Bronchial epithelial cell (primary cell): ENCODE measurements around the gene DSCAM. TPM values are rescaled to one million over a fixed set of nuclear protein-coding genes. Genes with fewer than 3 reads are reported as not detected.
"Not testable (repeated sequence)": the region's sequence is repeated elsewhere in the genome, so short reads cannot be mapped to it uniquely, and the experiment has no call there.

ENCODE experiments used
- DNase-seq: peaks from one replicate; pipeline ENCODE4 v3.0.0-alpha.2; 2010; ENCODE audit warnings: low read depth
- FAIRE-seq: peaks from 2 replicates; lab custom pipeline; 2011; peaks lifted over from hg19 to GRCh38; lab: Jason Lieb, UNC
- H3K27me3 ChIP-seq: 2 replicates; pipeline ENCODE4 v1.5.1; 2011; ENCODE audit warnings: low read length; ENCODE audit not compliant: control insufficient read depth, insufficient read depth
- H3K36me3 ChIP-seq: 2 replicates; pipeline ENCODE4 v1.5.1; 2011; ENCODE audit warnings: low read length; ENCODE audit not compliant: control insufficient read depth, insufficient read depth
- H3K4me3 ChIP-seq: 2 replicates; pipeline ENCODE4 v1.5.1; 2011; ENCODE audit warnings: mild to moderate bottlenecking, low read depth, low read length, control low read depth
- total RNA-seq: library from RNA; depleted of rRNA; stranded (reverse); fragments of >200 nt; gene quantifications from 2 replicates; pipeline ENCODE4 v1.2.1, GENCODE V29; 2014
- TF ChIP-seq, protein P1 (sequence below): IDR thresholded peaks from 2 replicates; pipeline ENCODE4 v1.5.1; 2011; ENCODE audit warnings: mild to moderate bottlenecking, moderate library complexity, low read length, control low read depth, inconsistent platforms; ENCODE audit not compliant: insufficient read depth, severe bottlenecking

DSCAM gene
- total RNA-seq, 1 donor from 2014 or later = 0.53 TPM

DNA sequence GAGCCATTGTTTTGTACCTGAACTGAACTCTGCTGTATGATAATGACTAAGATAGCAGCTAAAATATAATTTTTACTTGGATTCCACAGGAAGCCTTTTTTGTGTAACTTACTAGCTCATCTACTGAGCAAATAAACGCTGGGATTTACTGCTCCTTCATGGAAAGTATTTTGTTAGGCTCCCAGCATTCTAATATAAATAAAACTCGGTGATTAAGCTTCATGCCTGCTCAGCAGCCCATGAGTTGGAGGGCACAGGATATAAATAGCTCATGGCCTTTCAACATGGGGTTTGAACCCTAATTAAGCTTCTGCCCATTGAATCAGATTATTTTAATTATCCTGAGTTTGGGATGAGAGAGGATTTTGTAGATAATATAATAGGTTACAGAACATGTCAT, 799.7 kb downstream of the DSCAM start:
- DNase-seq (no peak), FAIRE-seq (no peak)
- no peaks in the 10 kb centered on the region for H3K27me3 ChIP-seq

DNA sequence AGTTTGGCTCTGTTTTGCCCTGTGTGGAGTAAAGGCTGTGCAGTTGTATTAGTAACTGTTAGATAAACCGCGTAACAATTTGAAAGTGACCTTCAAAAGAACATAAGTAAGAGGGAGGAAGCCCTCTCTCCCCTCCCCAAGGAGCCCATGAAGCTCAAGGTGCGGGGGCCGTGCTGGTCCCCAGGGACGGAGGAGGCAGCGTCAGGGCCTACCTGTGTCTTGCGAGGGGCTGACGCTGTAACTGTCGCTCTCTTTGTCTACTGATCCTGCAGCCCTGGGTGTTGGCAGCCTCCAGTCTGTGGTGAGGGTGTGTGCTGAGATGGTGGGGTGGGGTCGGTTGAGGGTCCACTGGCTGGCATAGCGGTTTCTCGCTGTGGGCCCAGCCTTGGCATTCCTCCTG, 803.1 kb downstream of the DSCAM start:
- no peak for FAIRE-seq

More for the DNA sequence above, 799.7 kb downstream of the DSCAM start:
- Histone ChIP-seq H3K36me3 (no peaks in the 10 kb centered on the region), H3K4me3 (no peak overlapping the region)
- TF ChIP-seq, protein P1, sequence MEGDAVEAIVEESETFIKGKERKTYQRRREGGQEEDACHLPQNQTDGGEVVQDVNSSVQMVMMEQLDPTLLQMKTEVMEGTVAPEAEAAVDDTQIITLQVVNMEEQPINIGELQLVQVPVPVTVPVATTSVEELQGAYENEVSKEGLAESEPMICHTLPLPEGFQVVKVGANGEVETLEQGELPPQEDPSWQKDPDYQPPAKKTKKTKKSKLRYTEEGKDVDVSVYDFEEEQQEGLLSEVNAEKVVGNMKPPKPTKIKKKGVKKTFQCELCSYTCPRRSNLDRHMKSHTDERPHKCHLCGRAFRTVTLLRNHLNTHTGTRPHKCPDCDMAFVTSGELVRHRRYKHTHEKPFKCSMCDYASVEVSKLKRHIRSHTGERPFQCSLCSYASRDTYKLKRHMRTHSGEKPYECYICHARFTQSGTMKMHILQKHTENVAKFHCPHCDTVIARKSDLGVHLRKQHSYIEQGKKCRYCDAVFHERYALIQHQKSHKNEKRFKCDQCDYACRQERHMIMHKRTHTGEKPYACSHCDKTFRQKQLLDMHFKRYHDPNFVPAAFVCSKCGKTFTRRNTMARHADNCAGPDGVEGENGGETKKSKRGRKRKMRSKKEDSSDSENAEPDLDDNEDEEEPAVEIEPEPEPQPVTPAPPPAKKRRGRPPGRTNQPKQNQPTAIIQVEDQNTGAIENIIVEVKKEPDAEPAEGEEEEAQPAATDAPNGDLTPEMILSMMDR = no peak

DNA sequence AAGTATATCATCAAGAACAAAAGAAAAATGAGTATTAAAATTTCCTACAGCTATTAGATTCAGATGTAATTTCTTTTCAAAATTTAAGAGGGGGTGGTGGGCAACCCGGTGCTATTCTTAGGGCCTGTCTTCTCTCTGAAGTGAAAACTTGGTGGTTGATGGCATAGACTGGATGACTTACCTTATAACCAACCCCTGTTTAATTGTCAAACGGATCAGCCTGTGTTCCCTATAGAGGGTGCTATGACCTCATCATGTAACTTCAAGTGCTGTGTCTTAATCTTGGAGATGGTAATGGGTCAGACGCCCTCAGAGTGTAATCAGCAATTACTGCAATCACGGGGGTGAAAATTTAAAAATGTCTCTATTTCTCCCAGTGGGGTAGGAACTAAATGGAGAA, 803.5 kb downstream of the DSCAM start:
- TF ChIP-seq, protein P1 = no peak
- FAIRE-seq = no peak
- no peaks in the 10 kb centered on the region for H3K36me3 ChIP-seq

More for the DNA sequence above, 803.1 kb downstream of the DSCAM start:
- TF ChIP-seq, protein P1 = no peak
- H3K4me3 ChIP-seq = no peak overlapping the region
- H3K27me3 ChIP-seq = no peaks in the 10 kb centered on the region
- no peaks in the 10 kb centered on the region for H3K36me3 ChIP-seq
- no peak for DNase-seq

DNA sequence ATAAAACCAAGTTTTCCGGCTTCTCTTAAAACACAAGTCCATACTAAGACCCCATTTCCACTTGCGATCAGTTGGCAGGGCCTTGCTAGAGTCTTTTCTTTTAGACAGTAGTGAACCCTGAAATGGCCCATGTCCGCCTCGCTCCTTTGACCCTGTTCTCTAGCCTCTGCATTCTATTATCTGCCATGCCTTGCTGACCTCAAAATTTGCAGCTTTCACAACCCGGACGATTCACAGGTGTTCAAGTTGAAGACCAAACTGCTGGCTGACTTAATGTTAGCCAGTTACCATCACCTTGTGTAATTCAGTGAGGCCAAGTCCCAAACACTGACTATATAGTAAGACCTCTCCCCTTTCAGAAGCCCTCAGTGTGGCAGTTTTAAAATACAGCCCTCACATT, 805.5 kb downstream of the DSCAM start:
- TF ChIP-seq, protein P1 = no peak
- FAIRE-seq = no peak
- Histone ChIP-seq H3K36me3 (no peaks in the 10 kb centered on the region), H3K4me3 (no peak overlapping the region), H3K27me3 (no peaks in the 10 kb centered on the region)
- no peak for DNase-seq

More for the DNA sequence above, 803.5 kb downstream of the DSCAM start:
- Histone ChIP-seq H3K4me3 (no peak overlapping the region), H3K27me3 (no peaks in the 10 kb centered on the region)
- peak; percentile 1 for DNase-seq

DNA sequence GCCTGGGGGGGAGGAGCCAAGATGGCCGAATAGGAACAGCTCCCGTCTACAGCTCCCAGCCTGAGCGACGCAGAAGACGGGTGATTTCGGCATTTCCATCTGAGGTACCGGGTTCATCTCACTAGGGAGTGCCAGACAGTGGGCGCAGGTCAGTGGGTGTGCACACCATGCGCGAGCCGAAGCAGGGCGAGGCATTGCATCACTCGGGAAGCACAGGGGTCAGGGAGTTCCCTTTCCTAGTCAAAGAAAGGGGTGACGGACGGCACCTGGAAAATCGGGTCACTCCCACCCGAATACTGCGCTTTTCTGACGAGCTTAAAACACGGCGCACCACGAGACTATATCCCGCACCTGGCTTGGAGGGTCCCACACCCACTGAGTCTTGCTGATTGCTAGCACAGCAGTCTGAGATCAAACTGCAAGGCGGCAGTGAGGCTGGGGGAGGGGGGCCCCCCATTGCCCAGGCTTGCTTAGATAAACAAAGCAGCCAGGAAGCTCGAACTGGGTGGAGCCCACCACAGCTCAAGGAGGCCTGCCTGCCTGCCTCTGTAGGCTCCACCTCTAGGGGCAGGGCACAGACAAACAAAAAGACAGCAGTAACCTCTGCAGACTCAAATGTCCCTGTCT, 813.7 kb downstream of the DSCAM start:
- not testable (repeated sequence) for H3K27me3 ChIP-seq, H3K4me3 ChIP-seq, DNase-seq, FAIRE-seq, H3K36me3 ChIP-seq

DNA sequence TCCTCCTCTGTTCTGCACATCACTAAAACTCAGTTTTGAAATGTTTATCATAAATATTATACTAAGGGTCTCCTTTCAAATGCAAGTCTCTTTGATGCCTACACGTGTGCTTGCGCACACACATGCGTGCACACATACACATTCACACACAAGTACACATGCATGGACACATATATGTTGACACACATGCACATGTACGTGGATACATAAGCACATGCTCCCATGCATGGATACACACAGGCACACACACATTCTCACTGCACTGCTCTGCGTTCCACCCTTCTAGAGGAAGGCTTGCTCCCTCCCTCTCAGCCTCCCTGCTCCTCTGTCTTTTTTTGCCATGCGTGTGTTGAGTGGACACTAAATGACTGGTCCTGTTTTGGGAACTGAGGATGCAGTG, 817.1 kb downstream of the DSCAM start:
- FAIRE-seq (peak; percentile 7), DNase-seq (no peak)
- TF ChIP-seq, protein P1 = no peak
- Histone ChIP-seq H3K27me3 (no peaks in the 10 kb centered on the region), H3K36me3 (no peaks in the 10 kb centered on the region), H3K4me3 (no peak overlapping the region)

DNA sequence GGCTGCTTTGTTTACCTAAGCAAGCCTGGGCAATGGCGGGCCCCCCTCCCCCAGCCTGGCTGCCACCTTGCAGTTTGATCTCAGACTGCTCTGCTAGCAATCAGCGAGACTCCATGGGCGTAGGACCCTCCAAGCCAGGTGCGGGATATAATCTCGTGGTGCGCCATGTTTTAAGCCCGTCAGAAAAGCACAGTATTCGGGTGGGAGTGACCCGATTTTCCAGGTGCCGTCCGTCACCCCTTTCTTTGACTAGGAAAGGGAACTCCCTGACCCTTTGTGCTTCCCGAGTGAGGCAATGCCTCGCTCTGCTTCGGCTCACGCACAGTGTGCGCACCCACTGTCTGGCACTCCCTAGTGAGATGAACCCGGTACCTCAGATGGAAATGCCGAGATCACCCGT, 818.6 kb downstream of the DSCAM start:
- FAIRE-seq, H3K27me3 ChIP-seq, DNase-seq, H3K36me3 ChIP-seq, H3K4me3 ChIP-seq: not testable (repeated sequence)
